HG03025 (cell line): ENCODE measurements around the gene SDK1.

Source experiments
- ATAC-seq: cut with Tn5 transposase; IDR thresholded peaks from one replicate; pipeline ENCODE4 v1.9.1; 2021; ENCODE audit warnings: mild to moderate bottlenecking, moderate library complexity; ENCODE audit not compliant: unreplicated experiment, low FRiP score

SDK1 gene

DNA sequence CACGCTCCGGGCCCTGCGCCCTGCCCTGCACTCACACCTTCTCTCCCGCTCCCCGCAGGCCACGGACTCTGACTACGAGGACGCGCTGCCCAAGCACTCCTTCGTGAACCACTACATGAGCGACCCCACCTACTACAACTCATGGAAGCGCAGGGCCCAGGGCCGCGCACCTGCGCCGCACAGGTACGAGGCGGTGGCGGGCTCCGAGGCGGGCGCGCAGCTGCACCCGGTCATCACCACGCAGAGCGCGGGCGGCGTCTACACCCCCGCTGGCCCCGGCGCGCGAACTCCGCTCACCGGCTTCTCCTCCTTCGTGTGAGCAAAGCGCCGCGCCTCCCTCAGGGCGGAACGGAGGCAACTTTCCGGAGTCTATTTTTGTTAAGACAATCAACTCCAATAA is 964.0 kb downstream of the SDK1 start:
- no peak for ATAC-seq

- ATAC-seq = no peak
These were observed 964.6 kb downstream of the SDK1 start for GRCh38 chr7:4265676-4266075.

DNA sequence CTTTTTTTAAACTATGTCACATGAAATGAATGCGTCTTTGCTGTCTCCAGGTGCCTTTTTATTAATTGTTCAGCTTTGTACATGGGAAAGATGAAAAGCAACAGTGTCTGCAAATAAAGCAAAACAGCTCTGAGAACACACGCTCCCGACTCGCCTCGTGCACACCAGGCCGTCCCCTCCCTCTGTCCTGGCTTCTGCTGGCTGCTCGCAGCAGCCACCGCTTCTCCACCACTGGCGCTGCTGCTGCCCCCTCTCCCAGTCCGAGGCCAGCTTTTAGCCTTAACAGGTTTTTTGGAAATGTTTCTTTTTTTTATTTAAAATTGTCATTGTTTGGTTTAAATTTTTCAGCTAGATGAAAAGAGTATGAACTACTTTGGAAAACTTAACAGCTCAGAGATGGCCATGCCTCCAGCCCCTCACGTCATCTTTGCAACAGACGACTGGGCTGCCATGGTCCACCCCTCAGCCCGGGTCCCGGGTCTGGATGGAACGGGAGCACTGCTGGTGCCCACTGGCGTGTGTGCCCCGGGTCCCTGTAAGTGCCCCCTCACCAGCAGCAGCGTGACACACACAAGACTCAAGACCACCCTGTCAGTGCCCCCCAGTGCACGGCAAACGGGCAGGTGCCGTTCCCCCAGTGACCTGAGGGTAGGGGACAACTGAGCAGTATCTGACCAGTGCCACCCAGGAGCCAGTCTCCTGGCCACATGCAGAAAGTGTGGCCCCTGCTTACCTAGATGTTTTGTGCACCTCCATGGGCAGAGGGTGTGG is 965.4 kb downstream of the SDK1 start:
- ATAC-seq = no peak

GRCh38 chr7:4267341-4268039 is 966.4 kb downstream of the SDK1 start:
- no peak for ATAC-seq

DNA sequence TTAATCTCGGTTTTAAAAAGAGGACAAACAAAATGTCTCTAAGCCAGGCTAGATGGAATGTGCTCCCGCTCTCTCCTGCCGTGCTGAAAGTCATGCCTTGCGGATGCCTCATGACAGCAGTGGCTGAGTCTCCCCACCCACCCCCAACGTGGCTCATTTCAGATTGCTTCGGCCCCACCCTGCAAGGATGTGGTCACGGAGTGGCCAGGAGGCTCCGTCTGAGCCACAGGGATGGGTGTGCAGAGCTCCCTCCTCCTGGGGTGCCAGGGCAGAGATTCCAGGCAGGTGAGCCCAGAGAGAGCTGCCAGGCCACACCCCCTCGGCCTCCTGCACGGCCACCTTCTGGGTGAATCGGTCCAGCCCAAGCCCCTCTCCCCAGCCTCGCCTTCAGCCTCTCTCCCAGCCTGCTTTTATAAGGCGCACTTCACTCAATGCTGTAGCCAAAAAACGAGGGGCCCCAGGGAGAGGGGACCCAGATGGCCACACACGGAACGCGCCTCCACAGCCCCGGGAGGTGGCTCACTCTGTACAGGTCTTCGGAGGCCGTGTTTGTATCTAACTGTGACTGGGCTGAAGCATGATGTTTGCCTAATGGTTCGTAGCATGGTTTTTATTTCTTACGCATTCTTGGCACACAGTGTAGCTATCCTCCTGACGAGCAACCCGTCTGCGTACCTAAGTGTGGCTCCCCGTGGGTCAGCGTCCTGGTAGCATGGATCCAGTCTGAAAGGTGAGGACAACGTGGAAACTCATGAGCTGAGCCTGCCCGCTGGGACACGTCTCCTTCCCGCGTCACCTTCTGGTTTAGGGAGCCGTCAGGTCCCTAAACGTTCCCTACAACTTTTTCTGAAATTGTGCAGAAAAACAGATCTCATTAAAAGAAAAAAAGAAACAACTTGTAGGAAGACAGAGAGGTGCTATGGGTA is 967.3 kb downstream of the SDK1 start:
- no peak for ATAC-seq

GRCh38 chr7:4269086-4269485 is 968.0 kb downstream of the SDK1 start:
- no peak for ATAC-seq

DNA sequence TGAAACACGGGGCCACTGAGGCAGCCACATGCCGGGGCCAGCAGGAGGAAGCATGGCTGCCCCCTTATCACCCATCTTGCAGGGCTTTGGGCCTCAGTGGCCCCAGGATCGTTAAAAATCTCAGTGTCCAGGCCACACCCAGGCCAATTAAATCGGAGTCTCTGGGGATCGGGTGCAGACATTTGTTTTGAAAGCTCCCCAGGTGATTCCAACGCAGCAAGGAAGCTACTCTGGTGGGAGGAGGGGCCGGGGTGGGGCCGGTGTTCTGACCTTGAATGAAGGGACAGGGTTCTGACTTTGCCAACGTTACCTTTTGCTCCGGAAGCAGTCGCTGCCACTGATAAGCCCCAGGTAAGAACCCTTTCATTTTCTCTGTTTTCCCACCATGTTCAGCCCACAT is 968.7 kb downstream of the SDK1 start:
- no peak for ATAC-seq

DNA sequence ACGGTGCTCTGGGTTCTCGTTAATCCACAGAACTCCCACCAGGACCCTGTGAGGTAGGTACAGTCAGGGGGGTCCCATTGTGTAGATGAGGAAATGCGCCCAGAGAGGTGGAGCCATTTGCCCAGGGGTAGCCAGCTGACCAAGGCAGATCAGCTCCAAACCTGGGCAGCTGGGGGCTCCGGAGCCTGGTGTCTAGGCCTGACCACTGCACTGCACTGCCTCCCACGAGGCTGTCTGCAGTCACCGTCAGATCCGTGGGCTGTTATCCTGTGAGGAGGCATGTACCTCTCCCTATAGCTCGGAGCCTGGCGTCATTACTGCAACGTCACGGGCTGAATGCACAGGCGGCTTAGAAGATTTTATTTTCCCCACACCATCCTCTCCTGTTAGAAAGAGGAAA is 969.2 kb downstream of the SDK1 start:
- ATAC-seq = no peak

DNA sequence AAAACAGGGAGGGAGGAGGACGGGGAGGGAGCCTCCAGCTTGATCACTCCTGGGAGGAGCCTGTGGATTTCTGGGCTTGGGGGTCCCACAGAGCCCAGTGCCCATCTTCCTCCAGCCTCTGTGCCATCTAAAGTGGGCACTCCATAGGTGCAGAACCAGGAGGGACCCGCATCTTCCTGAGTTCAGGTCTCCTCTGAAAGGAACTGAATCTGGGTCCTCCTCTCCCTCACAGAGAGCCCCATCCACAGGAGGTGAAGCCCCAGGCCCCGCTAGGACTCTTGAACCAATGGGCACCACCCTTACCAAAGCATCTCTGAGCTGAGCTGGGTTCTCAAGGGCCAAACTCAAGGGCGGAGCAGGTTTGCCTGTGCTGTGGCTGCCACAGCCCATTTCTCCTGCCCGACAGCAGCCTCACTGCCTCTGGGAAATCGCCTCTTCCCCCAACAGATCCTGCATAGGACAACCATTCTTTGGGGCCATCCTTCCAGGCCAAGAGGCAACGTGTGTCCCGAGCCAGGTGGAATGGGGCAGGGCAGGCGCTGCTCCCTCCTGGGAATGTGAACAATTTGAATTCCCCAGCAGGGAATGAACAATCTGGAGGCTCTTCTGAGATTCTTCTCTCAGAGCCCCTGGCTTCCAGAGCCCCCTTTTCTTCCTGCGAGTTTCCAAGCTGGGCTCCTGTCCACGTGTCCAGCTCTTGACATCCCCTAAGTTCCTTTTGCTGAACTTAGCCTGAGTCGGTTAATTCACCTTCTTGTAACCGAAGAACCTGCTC is 970.1 kb downstream of the SDK1 start:
- no peak for ATAC-seq

DNA sequence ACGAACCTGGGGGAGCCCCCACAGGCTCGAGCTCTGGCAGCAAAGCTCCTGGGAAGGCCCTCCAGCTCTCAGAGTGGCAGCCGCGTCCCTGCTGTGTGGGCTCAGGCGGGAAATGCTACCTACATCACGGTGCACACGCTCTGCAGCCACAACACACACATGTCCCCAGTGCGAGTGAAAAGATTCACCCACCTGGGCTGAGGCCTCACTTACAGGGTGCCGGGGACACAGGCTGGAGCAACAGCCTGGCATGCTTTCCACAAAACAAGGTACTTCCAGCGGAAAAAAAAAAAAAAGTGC is 970.6 kb downstream of the SDK1 start:
- ATAC-seq = no peak

DNA sequence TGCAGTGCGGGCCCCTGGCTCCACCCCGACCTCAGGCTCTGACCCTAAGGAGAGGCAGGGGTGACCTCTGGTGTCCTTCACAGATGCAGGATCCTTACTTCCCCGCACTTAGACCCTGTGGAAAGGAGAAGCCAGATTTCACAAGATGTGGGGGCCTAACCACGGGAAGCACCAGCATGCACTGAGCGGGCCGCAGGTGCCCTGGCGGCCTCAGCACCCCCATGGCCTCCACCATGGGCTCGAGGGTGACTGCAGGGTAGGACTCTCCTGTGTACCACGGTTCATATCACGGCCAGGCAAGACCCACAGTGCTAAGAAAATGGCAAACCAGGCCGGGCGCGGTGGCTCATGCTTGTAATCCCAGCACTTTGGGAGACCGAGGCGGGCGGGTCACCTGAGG is 971.1 kb downstream of the SDK1 start:
- ATAC-seq = no peak

GRCh38 chr7:4273566-4274230 is 972.6 kb downstream of the SDK1 start:
- ATAC-seq = no peak

DNA sequence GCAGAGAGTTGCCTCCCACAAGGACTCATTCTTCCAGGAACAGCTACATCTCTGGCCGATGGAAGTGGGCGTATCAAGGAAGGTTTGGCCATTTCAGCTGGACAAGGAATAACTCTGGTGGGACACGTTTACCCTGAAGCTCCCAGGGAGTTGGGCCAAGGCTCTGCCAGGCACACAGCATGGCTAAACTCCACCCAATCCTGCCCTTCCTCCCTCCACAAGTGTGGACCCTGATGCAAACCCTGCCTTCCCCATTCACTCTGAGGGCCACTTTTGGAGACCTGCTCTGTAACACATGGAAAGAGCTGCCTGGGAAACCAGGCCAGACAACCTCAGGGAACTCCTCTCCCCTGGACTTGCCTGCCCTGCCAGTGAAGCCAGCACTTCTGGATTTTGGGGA is 973.2 kb downstream of the SDK1 start:
- ATAC-seq = no peak

DNA sequence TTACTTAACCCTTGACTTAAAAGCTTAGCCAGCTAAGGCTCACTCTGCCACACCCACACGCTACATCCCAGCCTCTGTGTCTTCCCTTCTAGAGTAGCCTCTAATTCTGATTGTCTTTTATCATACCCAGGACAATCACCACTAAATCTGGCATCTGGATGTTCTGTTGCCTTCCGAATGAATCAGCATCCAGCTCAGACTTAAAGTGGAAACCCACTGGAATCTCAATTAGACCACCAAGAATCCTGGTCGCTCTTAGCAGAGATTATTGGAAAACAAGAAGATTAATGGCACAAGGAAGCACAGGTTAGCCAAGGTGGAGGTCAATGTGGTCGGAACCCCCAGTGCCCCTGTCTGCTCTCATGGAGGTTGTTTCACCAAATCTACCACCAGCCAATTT is 976.9 kb downstream of the SDK1 start:
- no peak for ATAC-seq

GRCh38 chr7:4279216-4279615 is 978.2 kb downstream of the SDK1 start:
- ATAC-seq = no peak

- ATAC-seq = no peak
These were observed 980.4 kb downstream of the SDK1 start for GRCh38 chr7:4281231-4281993.

GRCh38 chr7:4282434-4283223 is 981.6 kb downstream of the SDK1 start:
- no peak for ATAC-seq

- no peak for ATAC-seq
These were observed 985.3 kb downstream of the SDK1 start for GRCh38 chr7:4286351-4286750.
